HFF-Myc (cell line): ENCODE measurements around the gene AFF3.

Source experiments
- DNase-seq: peaks from one replicate; pipeline ENCODE4 v3.0.0-alpha.2; 2011; ENCODE audit warnings: low read depth; ENCODE audit errors: extremely low read depth
- H3K4me3 ChIP-seq: replicated peaks from 2 replicates; pipeline ENCODE4 v1.5.1; 2011; ENCODE audit warnings: low read depth, mild to moderate bottlenecking, control low read depth, low read length
- CTCF ChIP-seq: IDR thresholded peaks from 2 replicates; pipeline ENCODE4 v1.5.1; 2012; ENCODE audit warnings: mild to moderate bottlenecking, low read depth, low read length, control low read depth; ENCODE audit errors: missing control alignments

AFF3 gene

GRCh38 chr2:99524056-99524455, 618.3 kb downstream of the AFF3 start:
- DNase-seq = no peak
- H3K4me3 ChIP-seq = no peak overlapping the region
- no peak for TF ChIP-seq CTCF

GRCh38 chr2:99522157-99522556, 620.2 kb downstream of the AFF3 start:
- H3K4me3 ChIP-seq = no peak overlapping the region
- TF ChIP-seq CTCF = no peak
- no peak for DNase-seq

GRCh38 chr2:99520813-99521212, 621.6 kb downstream of the AFF3 start:
- H3K4me3 ChIP-seq = no peak overlapping the region
- no peak for TF ChIP-seq CTCF
- DNase-seq = peak; percentile 11

- no peak for TF ChIP-seq CTCF
- DNase-seq = no peak
- H3K4me3 ChIP-seq = no peak overlapping the region
These were observed 622.2 kb downstream of the AFF3 start for GRCh38 chr2:99520195-99520594.

GRCh38 chr2:99514357-99514756, 628.0 kb downstream of the AFF3 start:
- TF ChIP-seq CTCF = no peak
- no peak for DNase-seq
- no peak overlapping the region for H3K4me3 ChIP-seq

GRCh38 chr2:99512181-99512591, 630.2 kb downstream of the AFF3 start:
- DNase-seq = no peak
- no peak for TF ChIP-seq CTCF
- no peak overlapping the region for H3K4me3 ChIP-seq

- no peak for DNase-seq
- no peak overlapping the region for H3K4me3 ChIP-seq
- no peak for TF ChIP-seq CTCF
These were observed 633.0 kb downstream of the AFF3 start for GRCh38 chr2:99509387-99509786.
